Measurements from ENCODE around the gene AK8.

The AK8 gene

GRCh38 chr9:132877824-132878694 is at the start of gene AK8:
AK8 (minus strand) TSS chr9:132878284; CDS start chr9:132878255, 29 bp downstream.
- FAIRE-seq, result no peak

- no peak for FAIRE-seq
Measured at GRCh38 chr9:132927704-132928103, 49.6 kb upstream of the AK8 start.

- no peak for FAIRE-seq
Measured at GRCh38 chr9:132923346-132923902, 45.3 kb upstream of the AK8 start.

GRCh38 chr9:132919614-132920268 is 41.7 kb upstream of the AK8 start:
- no peak for FAIRE-seq

- FAIRE-seq, result no peak
Measured at GRCh38 chr9:132914924-132915323, 36.8 kb upstream of the AK8 start.

- FAIRE-seq, result no peak
Measured at GRCh38 chr9:132912131-132912530, 34.0 kb upstream of the AK8 start.

- FAIRE-seq, result no peak
Measured at GRCh38 chr9:132910376-132910775, 32.3 kb upstream of the AK8 start.

- FAIRE-seq, result no peak
Measured at GRCh38 chr9:132909311-132909710, 31.2 kb upstream of the AK8 start.

- FAIRE-seq, result no peak
Measured at GRCh38 chr9:132908635-132909034, 30.6 kb upstream of the AK8 start.

- FAIRE-seq, result no peak
Measured at GRCh38 chr9:132905726-132906125, 27.6 kb upstream of the AK8 start.

GRCh38 chr9:132903574-132904492 is 25.7 kb upstream of the AK8 start:
- no peak for FAIRE-seq

- no peak for FAIRE-seq
Measured at GRCh38 chr9:132901858-132902831, 24.1 kb upstream of the AK8 start.

GRCh38 chr9:132898051-132898450 is 20.0 kb upstream of the AK8 start:
- no peak for FAIRE-seq

GRCh38 chr9:132896906-132897305 is 18.8 kb upstream of the AK8 start:
- no peak for FAIRE-seq

GRCh38 chr9:132896264-132896663 is 18.2 kb upstream of the AK8 start:
- FAIRE-seq, result no peak

GRCh38 chr9:132894862-132895835 is 17.1 kb upstream of the AK8 start:
- no peak for FAIRE-seq

GRCh38 chr9:132894346-132894745 is 16.3 kb upstream of the AK8 start:
- no peak for FAIRE-seq

GRCh38 chr9:132892400-132892799 is 14.3 kb upstream of the AK8 start:
- FAIRE-seq, result no peak

GRCh38 chr9:132888151-132888550 is 10.1 kb upstream of the AK8 start:
- no peak for FAIRE-seq
